HEK293T (cell line): ENCODE results near the gene PLXNB1.
A peak's percentile ranks its signal among the peaks of the same experiment; 100 is the strongest.

Source experiments
- CTCF ChIA-PET: fragments of 350-600 bp; formaldehyde crosslinking; extraction: SDS; loops from one replicate; lab custom pipeline; 2021; ENCODE audit warnings: antibody characterized with exemption, inconsistent platforms; lab: Yijun Ruan, JAX
- POLR2A ChIA-PET: fragments of 350-600 bp; formaldehyde crosslinking; extraction: SDS; loops from one replicate; lab custom pipeline; 2020; ENCODE audit warnings: antibody characterized with exemption, inconsistent platforms; lab: Yijun Ruan, JAX
- DNase-seq: peaks from one replicate; pipeline ENCODE4 v3.0.0; 2012; ENCODE audit warnings: mixed read lengths; ENCODE audit errors: extremely low spot score
- ARNT ChIP-seq: fragments of 450-650 bp; IDR thresholded peaks from 2 replicates; pipeline ENCODE4 v1.6.1; 2017; ENCODE audit warnings: mild to moderate bottlenecking
- BHLHE40 ChIP-seq: fragments of 450-650 bp; IDR thresholded peaks from 2 replicates; pipeline ENCODE4 v1.6.1; 2016; ENCODE audit warnings: mild to moderate bottlenecking, moderate library complexity, borderline replicate concordance
- CTBP1 ChIP-seq: fragments of 450-650 bp; IDR thresholded peaks from 2 replicates; pipeline ENCODE4 v1.6.1; 2016; ENCODE audit warnings: borderline replicate concordance
- ELF4 ChIP-seq: fragments of 450-650 bp; IDR thresholded peaks from 2 replicates; pipeline ENCODE4 v1.6.1; 2017; ENCODE audit warnings: antibody characterized with exemption
- FOXA1 ChIP-seq: fragments of 450-650 bp; IDR thresholded peaks from 2 replicates; pipeline ENCODE4 v1.6.1; 2016; ENCODE audit warnings: mild to moderate bottlenecking
- FOXK2 ChIP-seq: fragments of 450-650 bp; IDR thresholded peaks from 2 replicates; pipeline ENCODE4 v1.6.1; 2016; ENCODE audit warnings: mild to moderate bottlenecking
- FOXM1 ChIP-seq: fragments of 450-650 bp; IDR thresholded peaks from 2 replicates; pipeline ENCODE4 v1.6.1; 2017; ENCODE audit warnings: mild to moderate bottlenecking, borderline replicate concordance
- HDGF ChIP-seq: fragments of 450-650 bp; IDR thresholded peaks from 2 replicates; pipeline ENCODE4 v1.6.1; 2017; ENCODE audit warnings: antibody characterized with exemption, borderline replicate concordance
- L3MBTL2 ChIP-seq: fragments of 450-650 bp; conservative IDR thresholded peaks from 2 replicates; pipeline ENCODE4 v1.6.1; 2016; ENCODE audit warnings: mild to moderate bottlenecking
- LEF1 ChIP-seq: fragments of 450-650 bp; IDR thresholded peaks from 2 replicates; pipeline ENCODE4 v1.6.1; 2017; ENCODE audit warnings: mild to moderate bottlenecking, borderline replicate concordance
- NFRKB ChIP-seq: fragments of 450-650 bp; IDR thresholded peaks from 2 replicates; pipeline ENCODE4 v1.6.1; 2016; ENCODE audit warnings: mild to moderate bottlenecking, moderate library complexity
- PKNOX1 ChIP-seq: fragments of 450-650 bp; IDR thresholded peaks from 2 replicates; pipeline ENCODE4 v1.6.1; 2016
- SP1 ChIP-seq: fragments of 450-650 bp; IDR thresholded peaks from 2 replicates; pipeline ENCODE4 v1.6.1; 2017
- SUZ12 ChIP-seq: fragments of 450-650 bp; IDR thresholded peaks from 2 replicates; pipeline ENCODE4 v1.6.1; 2016; ENCODE audit warnings: mild to moderate bottlenecking
- TARDBP ChIP-seq: fragments of 450-650 bp; IDR thresholded peaks from 2 replicates; pipeline ENCODE4 v1.6.1; 2016
- ZNF384 ChIP-seq: fragments of 450-650 bp; IDR thresholded peaks from 2 replicates; pipeline ENCODE4 v1.6.1; 2016

The PLXNB1 gene, protein sequence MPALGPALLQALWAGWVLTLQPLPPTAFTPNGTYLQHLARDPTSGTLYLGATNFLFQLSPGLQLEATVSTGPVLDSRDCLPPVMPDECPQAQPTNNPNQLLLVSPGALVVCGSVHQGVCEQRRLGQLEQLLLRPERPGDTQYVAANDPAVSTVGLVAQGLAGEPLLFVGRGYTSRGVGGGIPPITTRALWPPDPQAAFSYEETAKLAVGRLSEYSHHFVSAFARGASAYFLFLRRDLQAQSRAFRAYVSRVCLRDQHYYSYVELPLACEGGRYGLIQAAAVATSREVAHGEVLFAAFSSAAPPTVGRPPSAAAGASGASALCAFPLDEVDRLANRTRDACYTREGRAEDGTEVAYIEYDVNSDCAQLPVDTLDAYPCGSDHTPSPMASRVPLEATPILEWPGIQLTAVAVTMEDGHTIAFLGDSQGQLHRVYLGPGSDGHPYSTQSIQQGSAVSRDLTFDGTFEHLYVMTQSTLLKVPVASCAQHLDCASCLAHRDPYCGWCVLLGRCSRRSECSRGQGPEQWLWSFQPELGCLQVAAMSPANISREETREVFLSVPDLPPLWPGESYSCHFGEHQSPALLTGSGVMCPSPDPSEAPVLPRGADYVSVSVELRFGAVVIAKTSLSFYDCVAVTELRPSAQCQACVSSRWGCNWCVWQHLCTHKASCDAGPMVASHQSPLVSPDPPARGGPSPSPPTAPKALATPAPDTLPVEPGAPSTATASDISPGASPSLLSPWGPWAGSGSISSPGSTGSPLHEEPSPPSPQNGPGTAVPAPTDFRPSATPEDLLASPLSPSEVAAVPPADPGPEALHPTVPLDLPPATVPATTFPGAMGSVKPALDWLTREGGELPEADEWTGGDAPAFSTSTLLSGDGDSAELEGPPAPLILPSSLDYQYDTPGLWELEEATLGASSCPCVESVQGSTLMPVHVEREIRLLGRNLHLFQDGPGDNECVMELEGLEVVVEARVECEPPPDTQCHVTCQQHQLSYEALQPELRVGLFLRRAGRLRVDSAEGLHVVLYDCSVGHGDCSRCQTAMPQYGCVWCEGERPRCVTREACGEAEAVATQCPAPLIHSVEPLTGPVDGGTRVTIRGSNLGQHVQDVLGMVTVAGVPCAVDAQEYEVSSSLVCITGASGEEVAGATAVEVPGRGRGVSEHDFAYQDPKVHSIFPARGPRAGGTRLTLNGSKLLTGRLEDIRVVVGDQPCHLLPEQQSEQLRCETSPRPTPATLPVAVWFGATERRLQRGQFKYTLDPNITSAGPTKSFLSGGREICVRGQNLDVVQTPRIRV (N-terminal part only)

DNA sequence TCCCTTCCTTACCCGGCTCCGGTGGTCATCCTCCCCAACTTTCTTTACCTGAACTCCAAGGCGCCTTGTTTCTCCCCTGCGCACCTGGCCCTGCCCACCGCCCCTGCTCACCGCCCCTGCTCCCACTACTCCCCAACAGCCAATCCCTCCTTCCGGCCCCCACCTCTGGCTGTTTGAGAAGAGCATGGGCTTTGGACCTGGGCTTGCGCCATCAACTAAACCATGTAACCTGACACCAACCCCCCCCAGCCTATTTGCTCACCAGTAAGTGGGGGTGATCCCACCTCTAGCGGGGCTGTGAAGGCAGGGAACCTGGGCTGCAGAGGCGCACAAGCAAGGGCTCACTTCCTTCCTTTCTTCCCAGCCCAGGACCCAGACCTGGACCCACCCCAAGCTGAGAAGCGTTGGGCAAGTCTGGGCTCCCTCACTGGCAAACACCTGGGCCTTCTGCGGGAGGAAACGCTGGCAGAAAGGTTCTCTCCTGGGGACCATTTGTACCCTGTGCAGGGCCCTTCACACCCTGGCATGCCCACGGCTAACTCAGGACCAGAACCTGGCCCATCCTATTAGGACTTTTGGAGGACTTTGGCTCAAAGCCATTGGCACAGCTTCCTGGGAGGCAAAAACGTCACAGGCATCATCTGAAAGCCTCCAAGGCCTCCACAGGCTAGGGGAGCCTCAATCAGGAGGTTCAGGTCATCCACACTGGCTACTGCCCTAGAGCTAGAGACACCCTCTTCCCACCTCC is at the start of gene PLXNB1:
TSS of gene PLXNB1 (minus strand) at position 127 of the 748 bp plus-strand sequence. CDS start 5,475 bp downstream, outside the sequence.
- POLR2A ChIA-PET = interaction anchor here (0.6 to 2.6 kb wide), 4 partner anchors 9 to 29 kb away, joined by 3 to 14 read pairs (median 3); partner anchors contain the start of genes CCDC51 and TMA7
- DNase-seq = no peak
- no peak for TF ChIP-seq NFRKB
- no peak for TF ChIP-seq TARDBP
- TF ChIP-seq FOXM1 = no peak
- no peak for TF ChIP-seq LEF1
- no peak for TF ChIP-seq ARNT
- TF ChIP-seq L3MBTL2 = no peak
- no peak for TF ChIP-seq FOXA1
- no peak for TF ChIP-seq BHLHE40
- TF ChIP-seq ZNF384 = no peak
- no peak for TF ChIP-seq HDGF
- no peak for TF ChIP-seq FOXK2
- no peak for TF ChIP-seq PKNOX1
- no peak for TF ChIP-seq ELF4
- no peak for TF ChIP-seq SP1
- TF ChIP-seq SUZ12 = no peak
- TF ChIP-seq CTBP1 = no peak
- CTCF ChIA-PET = interaction anchor here (0.5 kb wide), 1 partner anchor 105 kb away, joined by 3 read pairs; no protein-coding TSS in a partner anchor

- ChIA-PET POLR2A (no interaction called here), CTCF (no interaction called here)
- peak; percentile 3 for DNase-seq
- TF ChIP-seq CTBP1 (no peak), FOXM1 (no peak), FOXK2 (no peak), ARNT (no peak), ELF4 (no peak), FOXA1 (no peak), SP1 (no peak)
Measured at GRCh38 chr3:48478626-48479555, 49.0 kb upstream of the PLXNB1 start.

DNA sequence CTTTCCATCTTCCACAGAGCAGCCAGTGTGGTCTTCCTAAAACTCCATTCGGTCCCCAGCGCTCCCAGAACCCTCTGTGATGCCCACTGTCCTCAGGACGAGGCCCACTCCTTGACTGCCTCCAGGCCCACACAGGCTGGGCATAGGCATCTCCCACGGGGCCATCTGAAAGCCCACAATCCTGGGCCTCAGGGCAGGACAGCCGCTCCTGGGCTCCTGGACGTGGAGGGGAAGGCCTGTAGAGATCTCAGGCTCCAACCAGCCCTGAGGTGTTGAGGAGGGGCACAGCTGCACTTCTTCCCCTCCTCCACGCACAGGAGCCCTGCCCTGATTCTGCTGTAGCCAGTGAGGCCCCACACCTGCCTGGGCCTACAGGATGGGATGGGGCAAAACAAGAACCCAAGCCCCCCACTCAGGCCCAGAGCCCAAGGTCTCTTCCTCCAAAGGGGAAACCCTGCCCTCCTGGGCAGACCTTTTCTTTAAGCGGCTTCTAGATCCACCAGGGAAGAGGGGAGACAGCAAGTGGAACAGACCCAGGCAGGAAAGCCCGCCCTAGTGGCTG is 48.2 kb upstream of the PLXNB1 start:
- ChIA-PET CTCF (no interaction called here), POLR2A (no interaction called here)
- TF ChIP-seq FOXM1 = no peak
- peak; percentile 0 for DNase-seq

- no peak for DNase-seq
- TF ChIP-seq LEF1 = no peak
- TF ChIP-seq TARDBP = no peak
- TF ChIP-seq PKNOX1 = no peak
- no peak for TF ChIP-seq HDGF
- no peak for TF ChIP-seq NFRKB
- no peak for TF ChIP-seq CTBP1
- no peak for TF ChIP-seq FOXM1
- no peak for TF ChIP-seq SUZ12
- ChIA-PET CTCF (interaction anchor here (0.6 kb wide), 1 partner anchor 69 kb away, joined by 3 read pairs; no protein-coding TSS in a partner anchor), POLR2A (interaction anchor here (0.6 kb wide), 1 partner anchor 790 kb away, joined by 3 read pairs; no protein-coding TSS in a partner anchor)
Measured at GRCh38 chr3:48476426-48477053, 46.7 kb upstream of the PLXNB1 start.
